GM19025 (cell line): ENCODE measurements around the gene DDI1.
"Not testable (repeated sequence)": the region's sequence is repeated elsewhere in the genome, so short reads cannot be mapped to it uniquely, and the experiment has no call there.

ENCODE experiments used
- ATAC-seq: cut with Tn5 transposase; IDR thresholded peaks from one replicate; pipeline ENCODE4 v1.9.1; 2021; ENCODE audit warnings: mild to moderate bottlenecking, low read depth, moderate library complexity; ENCODE audit not compliant: unreplicated experiment

The DDI1 gene

DNA sequence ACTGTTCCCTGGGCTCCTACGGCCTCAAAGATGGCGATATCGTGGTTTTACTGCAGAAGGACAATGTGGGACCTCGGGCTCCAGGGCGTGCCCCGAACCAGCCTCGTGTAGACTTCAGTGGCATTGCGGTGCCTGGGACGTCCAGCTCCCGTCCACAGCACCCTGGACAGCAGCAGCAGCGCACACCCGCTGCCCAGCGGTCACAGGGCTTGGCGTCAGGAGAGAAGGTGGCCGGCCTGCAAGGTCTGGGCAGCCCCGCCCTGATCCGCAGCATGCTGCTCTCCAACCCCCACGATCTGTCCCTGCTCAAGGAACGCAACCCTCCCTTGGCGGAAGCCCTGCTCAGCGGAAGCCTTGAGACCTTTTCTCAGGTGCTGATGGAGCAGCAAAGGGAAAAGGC is 555 bp downstream of the DDI1 start:
- ATAC-seq = no peak

DNA sequence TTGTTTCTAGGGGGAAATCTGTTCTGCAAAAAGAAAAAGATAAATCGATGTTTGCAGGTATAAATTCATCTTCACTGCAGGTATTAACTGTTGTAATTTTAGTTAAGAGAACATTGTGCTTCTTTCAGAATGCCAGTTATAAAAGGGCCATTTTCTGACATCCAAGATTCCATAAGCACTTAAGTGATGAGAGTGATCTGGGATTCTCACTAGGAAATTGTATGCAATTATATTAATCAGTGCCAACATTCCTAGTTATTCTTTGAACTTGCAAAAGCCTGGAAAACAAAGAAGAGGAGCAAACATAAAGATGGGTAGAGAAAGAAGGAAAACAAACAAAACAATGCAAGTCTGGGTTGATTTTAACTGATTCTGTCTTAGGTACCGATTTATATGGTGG is 5.4 kb downstream of the DDI1 start:
- no peak for ATAC-seq

- ATAC-seq = no peak
Observed at GRCh38 chr11:104043142-104043541, 6.7 kb downstream of the DDI1 start.

DNA sequence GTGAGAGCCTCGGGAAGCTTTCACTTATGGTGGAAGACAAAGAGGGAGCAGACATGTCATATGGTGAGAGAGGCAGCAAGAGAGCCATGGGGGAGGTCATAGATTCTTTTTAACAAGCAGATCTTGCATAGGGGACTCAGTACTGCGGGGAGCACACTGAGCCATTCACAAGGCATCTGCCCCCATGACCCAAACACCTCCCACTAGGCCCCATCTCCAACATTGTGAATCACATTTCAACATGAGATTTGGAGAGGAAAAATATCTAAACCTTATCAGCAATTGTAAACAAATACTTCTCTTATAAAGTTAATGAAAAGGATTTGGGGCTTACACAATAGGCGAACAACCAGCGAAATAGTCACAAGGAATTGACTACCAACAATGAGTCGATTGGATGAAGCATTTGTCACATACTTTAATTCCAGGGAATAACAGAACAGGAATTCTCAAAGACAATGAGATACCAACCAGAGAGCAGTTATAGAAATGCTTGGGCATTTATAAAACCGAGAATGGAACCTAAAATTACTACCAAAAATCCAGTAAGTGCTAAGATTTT is 7.3 kb downstream of the DDI1 start:
- ATAC-seq = no peak

GRCh38 chr11:104046331-104046730 is 9.9 kb downstream of the DDI1 start:
- no peak for ATAC-seq

- not testable (repeated sequence) for ATAC-seq
Observed at GRCh38 chr11:104046858-104047257, 10.4 kb downstream of the DDI1 start.

DNA sequence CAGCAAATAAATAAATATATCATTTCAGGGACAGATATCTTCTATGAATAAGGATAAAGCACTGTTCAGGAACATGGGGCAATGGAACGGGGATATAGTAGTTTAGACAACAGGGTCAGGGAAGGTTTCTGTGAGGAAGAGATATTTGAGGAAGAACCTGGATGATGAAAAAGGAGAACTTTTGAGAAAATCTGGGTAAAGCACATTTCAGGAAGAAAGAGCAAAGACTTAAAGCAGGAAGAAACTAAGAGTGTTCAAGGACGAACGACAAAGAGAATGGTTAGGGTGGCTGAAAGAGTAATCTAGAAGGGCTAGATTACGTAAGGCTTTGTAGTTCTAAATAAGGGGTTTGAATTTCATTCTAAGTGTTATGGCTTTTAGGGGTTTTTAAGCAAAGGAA is 12.7 kb downstream of the DDI1 start:
- ATAC-seq = no peak

DNA sequence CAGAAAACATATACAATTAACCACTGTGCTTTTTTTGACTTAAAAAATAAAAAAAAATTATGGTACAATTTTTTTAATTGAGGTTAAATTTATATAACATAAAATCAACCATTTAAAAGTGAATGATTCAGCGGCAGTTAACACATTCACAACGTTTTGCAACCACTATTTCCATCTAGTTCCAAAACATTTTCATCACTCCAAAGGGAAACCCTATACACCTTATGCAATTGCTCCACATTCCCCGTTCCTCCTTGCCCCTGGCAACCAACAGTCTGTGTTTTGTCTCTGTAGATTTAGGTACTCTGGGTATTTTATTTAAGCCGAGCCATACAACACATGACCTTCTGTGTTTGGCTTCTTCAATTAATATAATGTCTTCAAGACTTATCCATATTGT is 15.3 kb downstream of the DDI1 start:
- ATAC-seq = no peak

DNA sequence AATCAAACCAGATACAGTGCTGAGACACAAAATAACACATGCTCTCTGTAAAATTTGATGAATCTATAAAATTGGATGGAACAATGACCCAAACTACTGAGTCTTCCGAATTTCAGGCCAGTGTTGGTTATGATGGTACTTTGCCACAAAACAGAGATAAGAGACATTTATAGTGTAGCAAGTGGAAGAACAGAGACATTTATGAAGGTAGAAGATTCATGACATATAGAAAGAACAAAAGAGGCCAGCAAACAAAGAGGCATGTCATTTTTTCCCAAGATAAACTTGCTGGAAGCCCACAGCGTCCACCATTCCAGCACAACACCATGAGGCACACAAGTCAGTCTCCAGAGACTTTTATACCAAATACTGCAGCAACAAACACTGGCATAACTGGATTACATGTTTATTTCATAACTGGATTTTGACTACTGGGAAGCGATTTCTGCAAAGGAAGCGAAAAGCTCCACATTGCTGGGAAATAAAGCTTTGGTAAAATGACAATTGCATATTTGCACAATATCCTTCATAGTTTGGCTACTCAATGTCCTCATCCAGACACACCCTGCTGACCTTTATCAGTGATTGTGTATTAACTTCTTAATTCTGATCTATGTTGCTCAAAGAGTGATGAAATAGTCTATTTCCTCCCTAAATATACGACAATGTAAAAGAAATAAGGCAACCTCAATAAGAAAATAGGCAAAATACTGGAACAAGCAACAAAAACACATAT is 17.5 kb downstream of the DDI1 start:
- ATAC-seq = no peak

GRCh38 chr11:104054911-104055529 is 18.6 kb downstream of the DDI1 start:
- no peak for ATAC-seq

DNA sequence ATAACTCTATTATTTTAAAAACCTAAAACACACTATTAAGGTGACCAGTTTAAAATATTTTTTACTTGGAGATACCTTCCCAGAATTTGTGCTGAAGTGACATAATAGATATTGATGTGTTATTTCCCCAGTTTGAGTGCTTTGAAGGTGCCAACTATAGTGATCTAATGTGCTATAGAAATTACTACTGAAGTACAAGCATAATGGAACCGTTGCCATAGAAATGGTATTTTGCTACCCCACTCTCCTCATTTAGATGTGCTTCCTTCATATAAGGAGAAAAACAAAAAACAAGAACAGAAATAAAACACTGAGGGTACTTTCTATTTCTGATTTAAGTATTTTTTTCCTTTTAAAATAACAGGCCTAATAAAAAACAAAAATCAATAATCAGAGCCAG is 19.2 kb downstream of the DDI1 start:
- no peak for ATAC-seq

DNA sequence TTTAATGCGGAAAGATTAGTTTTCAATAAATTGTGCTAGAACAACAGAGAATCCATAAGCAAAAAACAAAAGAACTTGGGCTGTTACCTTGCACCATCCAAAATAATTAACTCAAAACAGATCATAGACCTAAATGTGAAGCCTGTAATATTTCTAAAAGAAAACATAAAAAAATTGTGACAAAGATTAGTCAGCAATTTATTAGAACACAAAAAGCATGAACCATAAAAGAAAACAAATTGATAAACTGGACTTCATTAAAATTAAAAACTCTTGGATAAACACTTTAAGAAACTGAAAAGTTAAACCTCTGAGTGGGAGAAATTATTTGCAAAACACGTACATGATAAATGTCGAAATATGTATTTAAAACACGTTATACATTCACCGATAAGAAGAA is 21.5 kb downstream of the DDI1 start:
- no peak for ATAC-seq

- ATAC-seq = no peak
Observed at GRCh38 chr11:104058680-104059079, 22.2 kb downstream of the DDI1 start.

GRCh38 chr11:104060004-104060794 is 23.8 kb downstream of the DDI1 start:
- ATAC-seq = no peak

DNA sequence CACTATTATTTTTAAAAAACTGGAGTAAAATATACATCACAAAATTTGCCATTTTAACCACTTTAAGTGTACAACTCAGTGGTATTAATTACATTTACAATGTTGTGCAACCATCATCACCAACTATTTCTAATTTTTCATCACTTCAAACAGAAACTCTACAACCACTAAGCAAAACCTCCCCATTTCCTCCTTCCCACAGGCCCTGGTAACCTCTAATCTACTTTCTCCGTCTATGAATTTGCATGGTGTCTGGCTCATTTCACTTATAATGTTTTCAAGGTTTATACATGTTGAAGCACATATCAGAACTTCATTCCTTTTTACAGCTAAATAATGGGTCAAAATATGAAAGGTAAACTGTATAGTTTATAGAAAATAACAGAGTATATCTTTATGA is 24.4 kb downstream of the DDI1 start:
- ATAC-seq = no peak

- no peak for ATAC-seq
Observed at GRCh38 chr11:104061853-104062521, 25.5 kb downstream of the DDI1 start.

GRCh38 chr11:104064034-104064630 is 27.7 kb downstream of the DDI1 start:
- ATAC-seq = no peak

- no peak for ATAC-seq
Observed at GRCh38 chr11:104067534-104067933, 31.1 kb downstream of the DDI1 start.

DNA sequence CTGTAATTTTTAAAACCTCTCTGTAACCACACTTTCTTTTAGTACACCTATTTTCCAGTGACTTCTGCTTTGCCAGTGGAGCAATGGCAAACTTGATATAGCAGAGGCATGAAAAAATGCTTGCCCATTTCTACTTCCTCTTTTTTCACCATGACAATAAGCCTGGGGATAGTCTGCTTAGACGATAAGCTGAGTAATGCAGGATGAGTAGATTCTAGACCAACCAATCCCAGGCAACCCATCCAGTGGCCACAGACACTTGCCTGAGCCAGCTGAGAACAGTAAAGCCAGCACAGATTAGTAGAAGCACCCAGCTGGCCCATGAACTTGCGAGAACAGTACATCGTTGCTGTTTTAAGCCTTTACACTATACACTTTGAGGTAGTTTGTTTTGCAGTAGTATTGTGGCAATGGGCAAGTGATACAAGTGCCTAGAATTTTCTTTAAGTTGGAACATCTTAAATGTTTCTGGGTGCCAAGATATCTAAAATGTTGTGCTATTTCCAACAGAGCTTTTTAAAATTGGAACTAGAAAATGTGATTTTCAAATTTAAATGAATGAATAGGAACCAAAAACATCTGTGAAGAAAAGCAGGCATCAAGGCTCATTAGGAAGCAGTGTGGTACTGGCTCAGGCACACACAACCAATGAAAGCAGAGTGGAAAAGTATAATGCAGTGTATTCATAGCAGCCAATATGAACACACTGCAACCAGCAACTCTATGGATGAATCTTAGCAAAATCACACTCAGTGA is 37.7 kb downstream of the DDI1 start:
- peak; percentile 74 for ATAC-seq

DNA sequence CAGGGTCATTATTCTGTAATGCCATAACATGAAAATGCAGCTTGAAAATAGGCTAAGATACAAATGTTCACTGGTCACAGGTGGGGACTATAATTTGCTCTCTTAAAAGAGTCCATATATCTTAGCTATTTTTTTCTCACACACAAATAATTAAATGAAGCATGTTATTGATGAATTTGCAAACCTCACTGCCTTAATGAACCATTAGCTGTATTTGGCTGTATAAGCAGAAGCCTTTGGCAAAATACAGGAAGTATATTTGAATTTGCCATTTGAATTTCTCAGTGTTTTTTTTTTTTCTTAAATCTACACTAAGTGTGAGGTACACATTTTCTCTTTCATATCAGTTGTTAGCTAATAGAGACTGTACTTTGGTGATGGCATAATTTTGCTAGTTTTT is 38.7 kb downstream of the DDI1 start:
- no peak for ATAC-seq
